Activated CD8-positive, alpha-beta T cell treated with anti-CD3 and anti-CD28 coated beads for 36 hours (primary cell): ENCODE measurements around the gene HSH2D. TPM values are rescaled to one million over a fixed set of nuclear protein-coding genes. Genes with fewer than 3 reads are reported as not detected.
"Not testable (repeated sequence)": the region's sequence is repeated elsewhere in the genome, so short reads cannot be mapped to it uniquely, and the experiment has no call there.

Experiments
- ATAC-seq: fragments of 200-7000 bp; cut with Tn5 transposase; one replicate; pipeline ENCODE4 v1.10.0; 2021; ENCODE audit warnings: mild to moderate bottlenecking, moderate library complexity
- CTCF ChIA-PET: fragments of 350-600 bp; sonication (Branson Sonifier 250); formaldehyde crosslinking; loops from one replicate; lab custom pipeline; 2021; ENCODE audit warnings: antibody characterized with exemption; lab: Charles Lee
- POLR2A ChIA-PET: fragments of 350-600 bp; sonication (Branson Sonifier 250); formaldehyde crosslinking; loops from one replicate; lab custom pipeline; 2021; ENCODE audit warnings: antibody characterized with exemption; lab: Charles Lee
- DNase-seq: peaks from one replicate; pipeline ENCODE4 v3.0.0-alpha.2; 2020
- H3K27ac Mint-ChIP-seq: one replicate; pipeline ENCODE4 v1.8.0; 2021; ENCODE audit warnings: mild to moderate bottlenecking, mixed read lengths
- H3K27me3 Mint-ChIP-seq: one replicate; pipeline ENCODE4 v1.8.0; 2021; ENCODE audit warnings: mixed read lengths
- H3K36me3 Mint-ChIP-seq: one replicate; pipeline ENCODE4 v1.8.0; 2021; ENCODE audit warnings: low read depth, mixed read lengths
- H3K4me1 Mint-ChIP-seq: one replicate; pipeline ENCODE4 v1.8.0; 2021; ENCODE audit warnings: low read depth, mixed read lengths
- H3K4me3 Mint-ChIP-seq: one replicate; pipeline ENCODE4 v1.8.0; 2021; ENCODE audit warnings: mild to moderate bottlenecking, moderate library complexity, mixed read lengths
- H3K9me3 Mint-ChIP-seq: one replicate; pipeline ENCODE4 v1.8.0; 2021; ENCODE audit warnings: mixed read lengths
- CTCF ChIP-seq: fragments of 200-600 bp; IDR thresholded peaks from one replicate; pipeline ENCODE4 v1.8.0; 2022; ENCODE audit warnings: antibody characterized with exemption, mild to moderate bottlenecking
- intact Hi-C: fragments of 100-400 bp; cut with micrococcal nuclease; formaldehyde crosslinking; loops from one replicate; pipeline ENCODE4 v1.10.0; 2022
- total RNA-seq, 2 experiments: library from RNA; stranded (reverse); gene quantifications; one replicate each; pipeline ENCODE4 v1.2.3, GENCODE V29; 2021

Gene HSH2D
- total RNA-seq, 2 experiments from 2014 or later = 23.5 to 25.5 TPM

- no peak for TF ChIP-seq CTCF
- no peak for DNase-seq
- ATAC-seq = peak; percentile 47
- Mint-ChIP-seq H3K9me3 (no peaks in the 10 kb centered on the region), H3K36me3 (no peaks in the 10 kb centered on the region), H3K4me3 (no peak overlapping the region), H3K4me1 (peaks cover 8% of the 10 kb centered on the region), H3K27me3 (no peaks in the 10 kb centered on the region), H3K27ac (peak overlapping the region; percentile 49)
- POLR2A ChIA-PET = interaction anchor here (1.2 to 1.5 kb wide), 3 partner anchors 17 to 98 kb away, joined by 3 to 4 read pairs (median 3); partner anchors contain the start of gene FAM32A
- CTCF ChIA-PET = interaction anchor here (0.9 to 2.2 kb wide), 3 partner anchors 13 to 127 kb away, joined by 3 to 13 read pairs (median 3); no protein-coding TSS in a partner anchor
- intact Hi-C loops = no loop called here
Observed at GRCh38 chr19:16168465-16169081, 25.1 kb downstream of the HSH2D start.

- ChIA-PET CTCF (interaction anchor here (1.1 to 2.2 kb wide), 3 partner anchors 10 to 128 kb away, joined by 3 to 13 read pairs (median 3); no protein-coding TSS in a partner anchor), POLR2A (no interaction called here)
- Mint-ChIP-seq H3K9me3 (no peaks in the 10 kb centered on the region), H3K4me3 (no peak overlapping the region), H3K4me1 (peaks cover 8% of the 10 kb centered on the region), H3K36me3 (no peaks in the 10 kb centered on the region), H3K27ac (no peak overlapping the region), H3K27me3 (no peaks in the 10 kb centered on the region)
- no peak for TF ChIP-seq CTCF
- intact Hi-C loops = no loop called here
- ATAC-seq (no peak), DNase-seq (no peak)
Observed at GRCh38 chr19:16170134-16170533, 26.6 kb downstream of the HSH2D start.

- H3K9me3 Mint-ChIP-seq = no peaks in the 10 kb centered on the region
- no peak for ATAC-seq
- H3K27ac Mint-ChIP-seq = no peak overlapping the region
- ChIA-PET POLR2A (no interaction called here), CTCF (interaction anchor here (1.8 kb wide), 1 partner anchor 134 kb away, joined by 3 read pairs; no protein-coding TSS in a partner anchor)
- no peak for DNase-seq
- no peaks in the 10 kb centered on the region for H3K27me3 Mint-ChIP-seq
- no peak for TF ChIP-seq CTCF
- intact Hi-C loops = no loop called here
- no peak overlapping the region for H3K4me3 Mint-ChIP-seq
- H3K36me3 Mint-ChIP-seq = no peaks in the 10 kb centered on the region
- no peaks in the 10 kb centered on the region for H3K4me1 Mint-ChIP-seq
Observed at GRCh38 chr19:16175954-16176353, 32.5 kb downstream of the HSH2D start.

GRCh38 chr19:16178866-16179265 lies 35.4 kb downstream of the HSH2D start:
- H3K4me3 Mint-ChIP-seq, intact Hi-C loops, H3K9me3 Mint-ChIP-seq, H3K27me3 Mint-ChIP-seq, H3K27ac Mint-ChIP-seq, H3K36me3 Mint-ChIP-seq, ATAC-seq, H3K4me1 Mint-ChIP-seq, DNase-seq: not testable (repeated sequence)
- CTCF ChIA-PET = interaction anchor here (0.7 to 3.0 kb wide), 4 partner anchors 72 to 138 kb away, joined by 3 to 11 read pairs (median 5); no protein-coding TSS in a partner anchor
- POLR2A ChIA-PET = interaction anchor here (0.6 to 1.6 kb wide), 3 partner anchors 16 to 1005 kb away, joined by 3 read pairs; no protein-coding TSS in a partner anchor

- ATAC-seq (no peak), DNase-seq (no peak)
- Mint-ChIP-seq H3K27me3 (no peaks in the 10 kb centered on the region), H3K27ac (no peak overlapping the region), H3K9me3 (no peaks in the 10 kb centered on the region), H3K4me1 (peaks cover 6% of the 10 kb centered on the region), H3K4me3 (no peak overlapping the region), H3K36me3 (peaks cover 5% of the 10 kb centered on the region)
- CTCF ChIA-PET = interaction anchor here (1.3 to 2.9 kb wide), 2 partner anchors 139 to 202 kb away, joined by 3 to 25 read pairs; no protein-coding TSS in a partner anchor
- POLR2A ChIA-PET = interaction anchor here (1.6 kb wide), 1 partner anchor 14 kb away, joined by 3 read pairs; no protein-coding TSS in a partner anchor
- TF ChIP-seq CTCF = no peak
- intact Hi-C loops = no loop called here
Observed at GRCh38 chr19:16180611-16181010, 37.1 kb downstream of the HSH2D start.
